ENCODE data around the gene CSAG3.
"Not testable (repeated sequence)": the region's sequence is repeated elsewhere in the genome, so short reads cannot be mapped to it uniquely, and the experiment has no call there.

GRCh38 chrX:152736528-152736927 lies 22.5 kb upstream of the CSAG3 start:
- TF ChIP-seq POLR2AphosphoS5 (IDR thresholded peaks at IDR 0.05; ENCODE audit: low read depth, low read length); CTCF (IDR thresholded peaks at IDR 0.05); SIN3A (IDR thresholded peaks at IDR 0.05; ENCODE audit: borderline replicate concordance, insufficient read depth, low read depth, low read length): not testable (repeated sequence)

All from Panc1 (cell line).